Tibial artery (tissue), 4 donors: ENCODE measurements around the gene SELENOV.

Experiments
- DNase-seq, 2 donors: peaks; one replicate each; pipeline ENCODE4 v3.0.0-alpha.2; 2019
- H3K27ac ChIP-seq, 2 donors: fragments of 200-600 bp; sonication (generic) in 1 of 2; 1 replicate in 1 of 2; 2 replicates in 1 of 2; pipeline ENCODE4 v1.5.1; 2018 to 2019; ENCODE audit warnings: mild to moderate bottlenecking in 1 of 2
- H3K27me3 ChIP-seq, 2 donors: fragments of 200-600 bp; sonication (generic) in 1 of 2; one replicate each; pipeline versions ENCODE4 v1.5.1 to v1.6.0; 2016 to 2019
- H3K36me3 ChIP-seq, 3 donors: fragments of 200-600 bp; sonication (generic) in 2 of 3; one replicate each; pipeline ENCODE4 v1.5.1; 2016 to 2019; ENCODE audit warnings: mild to moderate bottlenecking in 2 of 3
- H3K4me1 ChIP-seq, 4 donors: fragments of 200-600 bp; sonication (generic) in 2 of 4; 1 replicate in 3 of 4; 2 replicates in 1 of 4; pipeline ENCODE4 v1.5.1; 2016 to 2019
- H3K4me3 ChIP-seq, 2 donors: fragments of 200-600 bp; sonication (generic) in 1 of 2; 1 replicate in 1 of 2; 2 replicates in 1 of 2; pipeline ENCODE4 v1.5.1; 2018 to 2019; ENCODE audit warnings: mild to moderate bottlenecking in 2 of 2
- H3K9me3 ChIP-seq, 3 donors: fragments of 200-600 bp; sonication (generic) in 1 of 3; one replicate each; pipeline ENCODE4 v1.5.1; 2016 to 2019
- intact Hi-C: fragments of 100-400 bp; cut with DNase I; formaldehyde crosslinking; loops from one replicate; pipeline ENCODE4 v1.15.0; 2023; ENCODE audit warnings: low total_unique reads
- TF ChIP-seq, protein P1 (sequence below), 2 experiments: fragments of 200-600 bp in 1 of 2; fragments of 450-650 bp in 1 of 2; IDR thresholded peaks; one replicate each; pipeline ENCODE4 v1.5.1; 2017 to 2019; ENCODE audit warnings: antibody characterized with exemption in 2 of 2, mild to moderate bottlenecking in 1 of 2, moderate library complexity in 1 of 2

Gene SELENOV

GRCh38 chr19:39563408-39563807 is 48.5 kb downstream of the SELENOV start:
- Histone ChIP-seq H3K4me1 (no peaks in the 10 kb centered on the region), H3K36me3 (no peaks in the 10 kb centered on the region), H3K27ac (no peak overlapping the region), H3K27me3 (peaks cover 0 to 3% of the 10 kb centered on the region in 2 donors), H3K9me3 (no peaks in the 10 kb centered on the region), H3K4me3 (no peak overlapping the region)
- intact Hi-C loops = no loop called here
- TF ChIP-seq, protein P1, sequence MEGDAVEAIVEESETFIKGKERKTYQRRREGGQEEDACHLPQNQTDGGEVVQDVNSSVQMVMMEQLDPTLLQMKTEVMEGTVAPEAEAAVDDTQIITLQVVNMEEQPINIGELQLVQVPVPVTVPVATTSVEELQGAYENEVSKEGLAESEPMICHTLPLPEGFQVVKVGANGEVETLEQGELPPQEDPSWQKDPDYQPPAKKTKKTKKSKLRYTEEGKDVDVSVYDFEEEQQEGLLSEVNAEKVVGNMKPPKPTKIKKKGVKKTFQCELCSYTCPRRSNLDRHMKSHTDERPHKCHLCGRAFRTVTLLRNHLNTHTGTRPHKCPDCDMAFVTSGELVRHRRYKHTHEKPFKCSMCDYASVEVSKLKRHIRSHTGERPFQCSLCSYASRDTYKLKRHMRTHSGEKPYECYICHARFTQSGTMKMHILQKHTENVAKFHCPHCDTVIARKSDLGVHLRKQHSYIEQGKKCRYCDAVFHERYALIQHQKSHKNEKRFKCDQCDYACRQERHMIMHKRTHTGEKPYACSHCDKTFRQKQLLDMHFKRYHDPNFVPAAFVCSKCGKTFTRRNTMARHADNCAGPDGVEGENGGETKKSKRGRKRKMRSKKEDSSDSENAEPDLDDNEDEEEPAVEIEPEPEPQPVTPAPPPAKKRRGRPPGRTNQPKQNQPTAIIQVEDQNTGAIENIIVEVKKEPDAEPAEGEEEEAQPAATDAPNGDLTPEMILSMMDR (IDR thresholded peaks at IDR 0.05) = no peak
- no peak for DNase-seq

DNA sequence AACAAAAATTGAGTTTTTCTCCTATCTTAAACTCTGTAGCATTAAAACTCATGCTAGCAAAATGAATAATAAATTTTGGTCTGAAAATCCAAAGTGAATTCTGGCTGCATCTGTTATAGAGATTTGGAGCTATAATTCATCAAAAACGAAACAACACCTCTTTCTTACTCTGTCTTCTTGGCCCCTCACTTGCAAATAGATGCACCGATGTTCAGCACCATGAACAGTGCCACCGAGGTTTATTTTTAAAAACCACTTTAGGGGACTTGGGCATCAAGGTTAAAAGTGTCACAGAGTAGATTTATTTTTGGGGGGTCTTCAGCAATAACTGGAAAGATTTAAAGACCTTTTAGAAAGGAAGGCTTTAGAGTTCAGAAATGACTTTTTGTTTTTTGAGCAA is 51.1 kb downstream of the SELENOV start:
- H3K9me3 ChIP-seq = no peaks in the 10 kb centered on the region
- H3K27ac ChIP-seq = no peak overlapping the region
- no peak overlapping the region for H3K4me3 ChIP-seq
- DNase-seq = no peak
- no peaks in the 10 kb centered on the region for H3K36me3 ChIP-seq
- H3K4me1 ChIP-seq = no peaks in the 10 kb centered on the region
- H3K27me3 ChIP-seq = peaks cover 0 to 3% of the 10 kb centered on the region in 2 donors
- intact Hi-C loops = no loop called here
- TF ChIP-seq, protein P1 (IDR thresholded peaks at IDR 0.05) = no peak

GRCh38 chr19:39568604-39569003 is 53.7 kb downstream of the SELENOV start:
- H3K27ac ChIP-seq = no peak overlapping the region
- TF ChIP-seq, protein P1 (IDR thresholded peaks at IDR 0.05) = no peak
- H3K4me3 ChIP-seq = no peak overlapping the region
- H3K36me3 ChIP-seq = no peaks in the 10 kb centered on the region
- no peaks in the 10 kb centered on the region for H3K4me1 ChIP-seq
- H3K27me3 ChIP-seq = peaks cover 0 to 3% of the 10 kb centered on the region in 2 donors
- DNase-seq = no peak
- intact Hi-C loops = no loop called here
- H3K9me3 ChIP-seq = peaks cover 0 to 2% (median 0%) of the 10 kb centered on the region in 3 donors
